GM19395 (cell line): ENCODE results near the gene DPYSL3.

ENCODE experiments used
- ATAC-seq: cut with Tn5 transposase; IDR thresholded peaks from one replicate; pipeline ENCODE4 v1.9.1; 2021; ENCODE audit warnings: mild to moderate bottlenecking, moderate library complexity; ENCODE audit not compliant: unreplicated experiment

The DPYSL3 gene

DNA sequence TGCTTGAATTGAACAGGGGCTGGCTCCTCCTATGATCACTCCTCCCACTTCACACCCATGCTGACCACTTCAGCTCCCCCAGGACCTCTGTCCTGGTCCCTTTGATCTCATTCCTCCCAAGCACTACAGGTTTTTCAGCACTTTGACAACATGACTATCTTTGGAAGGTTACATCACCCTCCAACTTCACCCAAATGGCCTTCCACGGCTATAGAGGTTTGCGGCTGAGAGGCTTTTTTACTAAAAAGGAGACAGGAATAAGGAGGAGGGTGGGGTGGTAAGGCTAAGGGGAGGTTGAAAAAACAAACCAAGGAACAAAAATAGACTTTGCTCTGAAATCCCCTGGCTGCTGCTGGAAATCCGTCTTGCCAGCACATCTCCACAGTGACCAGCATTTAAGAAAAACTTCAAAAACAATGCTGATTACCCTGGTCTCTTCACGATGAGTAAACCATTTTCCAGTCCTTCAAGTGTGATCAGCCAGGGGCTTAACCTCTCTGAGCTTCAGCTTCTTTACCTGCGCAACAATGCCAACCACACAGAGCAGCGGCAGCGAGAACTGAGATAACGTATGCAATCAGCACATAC is 102.7 kb downstream of the DPYSL3 start:
- no peak for ATAC-seq

DNA sequence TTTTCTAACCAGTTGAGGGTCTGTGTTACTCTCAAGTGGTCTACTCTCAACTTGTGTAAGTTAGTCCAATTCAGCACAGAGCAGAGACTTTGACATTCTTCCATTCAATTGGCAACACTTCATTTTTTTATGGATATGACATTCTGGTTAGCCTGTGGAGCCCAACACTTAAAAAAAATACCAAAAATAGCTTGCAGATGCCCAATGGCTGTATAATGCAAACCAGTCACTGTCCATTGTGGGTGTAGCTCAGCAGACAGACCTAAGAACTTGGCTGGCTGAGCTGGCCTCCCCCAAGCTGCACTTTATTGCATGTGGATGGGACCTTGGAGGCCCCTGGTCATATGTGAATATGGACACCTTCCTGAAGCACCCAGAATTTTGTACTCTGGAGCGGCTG is 103.2 kb downstream of the DPYSL3 start:
- no peak for ATAC-seq

DNA sequence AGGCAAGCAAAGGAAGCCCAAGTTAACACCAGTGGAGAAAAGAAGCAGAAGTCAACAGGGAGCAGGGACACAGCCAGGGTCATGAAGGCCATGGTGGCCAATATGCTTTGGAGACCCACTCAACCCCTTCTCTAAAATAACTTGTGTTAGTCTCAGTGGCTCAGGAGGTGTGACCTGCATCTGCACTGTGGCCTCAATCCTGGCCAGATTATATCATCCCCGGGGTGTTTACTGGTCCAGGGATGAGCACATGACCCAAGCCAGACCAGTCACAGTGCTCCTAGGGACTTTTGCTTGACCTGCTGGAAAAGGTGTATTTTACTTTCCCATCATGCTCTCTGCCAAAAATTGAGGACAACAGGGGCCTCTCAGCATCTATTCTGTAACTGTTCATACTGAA is 105.2 kb downstream of the DPYSL3 start:
- peak; percentile 38 for ATAC-seq

DNA sequence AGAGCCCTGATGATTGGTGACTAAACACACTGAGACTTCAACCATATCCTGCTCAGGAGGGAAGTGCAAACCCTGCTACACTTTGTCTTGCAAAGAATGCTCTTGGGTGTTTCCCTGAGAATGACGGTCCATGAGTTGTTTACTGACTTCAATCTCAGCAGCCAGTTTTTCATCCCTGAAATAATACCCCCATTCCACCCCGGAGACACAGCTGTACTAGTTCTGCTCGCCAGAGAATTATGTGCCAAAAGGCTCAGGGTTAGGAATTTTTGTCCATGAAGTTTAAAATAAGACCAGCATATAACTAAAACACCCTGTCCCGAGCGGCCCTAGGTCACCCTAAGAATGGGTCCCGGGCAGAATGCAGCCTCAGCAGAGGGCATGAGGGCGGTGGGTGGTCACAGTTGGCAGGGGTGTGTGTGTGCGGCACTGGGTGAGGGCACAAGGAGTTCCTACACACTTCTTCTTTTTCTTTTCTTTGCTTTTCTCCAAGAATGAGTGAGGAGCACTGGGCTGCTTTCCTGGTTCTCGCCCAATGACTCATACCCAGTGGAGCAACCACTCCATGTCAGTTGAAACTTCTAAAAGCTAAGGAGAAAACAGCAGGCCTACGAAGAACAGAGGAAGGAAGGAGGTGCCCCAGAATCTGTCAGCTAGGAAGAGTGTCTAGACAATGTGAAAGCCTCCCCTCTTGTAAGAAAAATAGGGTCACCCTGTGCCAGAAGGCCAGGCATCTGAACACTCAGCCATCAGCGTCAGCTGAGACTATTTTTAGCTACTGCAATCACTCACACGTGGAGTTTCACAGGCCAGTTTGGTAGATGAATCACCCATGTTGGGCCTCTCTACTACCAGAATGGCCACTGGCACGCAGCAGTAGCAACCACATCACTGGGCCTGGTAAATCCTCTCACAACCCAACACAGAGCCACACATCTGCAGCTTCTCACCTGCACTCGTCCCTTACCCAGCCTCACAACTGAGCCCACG is 105.9 kb downstream of the DPYSL3 start:
- peak; percentile 93 for ATAC-seq

DNA sequence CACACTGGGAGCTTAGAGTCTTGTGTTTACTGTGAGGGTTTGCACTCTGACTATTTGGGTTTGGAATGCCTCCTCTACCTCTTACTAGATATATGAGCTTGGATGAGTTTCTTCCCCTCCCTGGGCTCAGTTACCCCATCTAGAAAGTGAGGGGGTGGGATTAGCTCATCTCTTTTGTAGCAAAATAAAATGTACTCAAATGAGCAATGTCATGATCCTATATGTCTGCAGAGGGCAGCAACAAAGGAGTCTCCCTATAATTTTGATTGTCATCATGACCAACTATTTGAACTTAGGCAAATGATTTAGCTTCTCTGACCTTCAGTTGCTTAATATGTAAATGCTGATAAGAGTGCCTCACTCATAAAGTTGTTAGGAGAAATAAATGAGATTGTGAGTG is 109.0 kb downstream of the DPYSL3 start:
- no peak for ATAC-seq

DNA sequence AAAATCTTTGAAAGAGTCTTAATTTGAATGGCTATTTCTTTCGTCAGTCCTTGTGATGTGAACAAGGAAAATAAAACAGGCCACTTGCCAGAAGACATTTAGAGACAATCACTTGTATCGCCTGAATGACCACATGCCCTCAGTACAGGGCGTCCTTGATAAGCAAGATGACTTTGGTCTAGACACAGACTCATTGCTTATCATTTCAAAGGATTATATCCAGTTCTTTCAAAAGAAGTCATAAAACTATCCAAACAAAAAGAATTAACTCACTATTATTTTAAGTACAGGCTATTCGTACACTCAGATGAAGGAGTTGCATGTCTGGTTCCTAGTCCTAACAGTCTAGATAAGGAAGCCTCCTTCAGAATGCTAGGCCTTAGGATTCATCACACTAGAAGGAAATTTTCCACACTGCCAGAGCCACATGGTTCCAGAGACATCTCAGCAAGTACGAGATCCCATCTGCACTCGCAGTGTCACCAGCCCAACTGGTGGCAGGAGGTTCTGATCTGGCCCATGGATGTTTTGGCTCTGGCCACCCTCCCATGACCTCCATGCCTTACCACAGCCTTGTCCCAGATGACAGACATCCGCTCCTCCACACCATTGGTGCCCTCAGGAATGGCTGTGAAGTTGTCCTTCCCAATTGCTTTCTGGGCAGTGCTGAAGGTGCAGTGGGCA is 109.6 kb downstream of the DPYSL3 start:
- no peak for ATAC-seq

DNA sequence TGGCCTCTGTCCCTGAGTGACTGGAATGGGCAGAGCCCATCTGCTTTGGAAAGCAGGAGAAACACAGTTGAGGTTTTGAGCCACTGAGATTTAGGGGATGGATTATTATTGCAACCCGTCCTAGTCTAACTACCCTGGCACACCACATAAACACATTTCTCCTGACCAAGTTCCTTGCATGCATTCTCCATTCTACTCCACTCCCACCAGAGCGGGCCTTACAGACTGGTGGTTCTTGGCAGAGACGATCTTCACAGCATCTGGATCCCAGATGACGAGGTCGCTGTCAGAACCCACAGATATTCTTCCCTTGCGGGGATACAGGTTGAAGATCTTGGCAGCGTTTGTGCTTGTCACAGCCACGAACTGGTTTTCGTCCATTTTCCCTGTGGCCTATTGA is 111.0 kb downstream of the DPYSL3 start:
- ATAC-seq, result no peak

DNA sequence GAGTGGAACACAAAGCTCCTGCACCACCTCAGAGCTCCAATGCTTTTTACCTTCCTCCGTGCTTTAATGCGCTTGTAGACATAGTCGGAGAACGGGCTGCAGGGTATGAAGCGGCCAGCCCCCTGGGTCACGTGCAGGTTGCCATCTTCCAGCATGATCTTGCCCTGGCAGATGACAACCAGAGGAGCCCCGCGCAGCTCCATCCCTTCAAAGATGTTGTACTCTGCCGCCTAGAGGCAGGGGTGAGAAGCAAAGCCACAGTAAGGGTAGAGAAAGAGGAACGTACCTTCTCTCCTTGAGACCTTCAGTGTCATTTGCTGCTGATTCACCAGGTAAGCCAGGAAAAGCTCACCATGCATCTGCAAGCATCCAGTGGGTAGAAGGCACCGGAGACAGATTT is 112.3 kb downstream of the DPYSL3 start:
- no peak for ATAC-seq

DNA sequence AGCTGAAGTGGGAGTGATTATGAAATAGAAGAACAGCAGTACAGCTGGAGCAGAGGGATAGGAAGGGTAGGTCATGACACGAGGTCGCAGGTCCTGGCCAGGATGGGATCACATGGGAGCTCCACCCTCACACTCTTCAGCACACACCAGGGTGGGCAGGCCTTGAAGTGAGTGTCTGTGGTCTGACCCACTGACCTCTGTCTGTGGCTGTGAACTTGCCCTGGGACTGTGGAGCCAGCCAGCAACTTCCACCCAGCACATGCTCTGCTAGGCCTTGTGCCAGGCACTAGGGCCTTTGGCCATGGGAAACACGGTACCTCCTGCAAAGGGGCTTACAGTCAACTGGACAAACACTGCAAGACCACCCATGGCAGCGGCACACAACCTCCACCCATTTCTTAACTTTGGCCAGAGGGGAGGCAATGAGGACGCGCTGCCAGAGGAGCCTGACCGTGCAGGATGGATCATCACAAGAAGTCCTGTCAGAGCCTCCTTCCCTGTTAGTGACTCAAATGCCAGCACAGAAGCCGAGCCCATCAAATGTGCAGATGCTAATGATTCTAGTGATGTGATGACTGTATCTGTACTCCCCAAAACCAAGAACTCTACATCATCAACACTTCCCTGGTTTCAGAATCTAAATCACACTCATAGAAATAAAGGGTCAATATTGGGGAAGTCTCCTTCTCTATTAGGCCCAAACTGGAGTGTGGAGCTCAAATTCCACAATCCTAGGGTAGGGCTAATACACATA is 113.6 kb downstream of the DPYSL3 start:
- no peak for ATAC-seq

DNA sequence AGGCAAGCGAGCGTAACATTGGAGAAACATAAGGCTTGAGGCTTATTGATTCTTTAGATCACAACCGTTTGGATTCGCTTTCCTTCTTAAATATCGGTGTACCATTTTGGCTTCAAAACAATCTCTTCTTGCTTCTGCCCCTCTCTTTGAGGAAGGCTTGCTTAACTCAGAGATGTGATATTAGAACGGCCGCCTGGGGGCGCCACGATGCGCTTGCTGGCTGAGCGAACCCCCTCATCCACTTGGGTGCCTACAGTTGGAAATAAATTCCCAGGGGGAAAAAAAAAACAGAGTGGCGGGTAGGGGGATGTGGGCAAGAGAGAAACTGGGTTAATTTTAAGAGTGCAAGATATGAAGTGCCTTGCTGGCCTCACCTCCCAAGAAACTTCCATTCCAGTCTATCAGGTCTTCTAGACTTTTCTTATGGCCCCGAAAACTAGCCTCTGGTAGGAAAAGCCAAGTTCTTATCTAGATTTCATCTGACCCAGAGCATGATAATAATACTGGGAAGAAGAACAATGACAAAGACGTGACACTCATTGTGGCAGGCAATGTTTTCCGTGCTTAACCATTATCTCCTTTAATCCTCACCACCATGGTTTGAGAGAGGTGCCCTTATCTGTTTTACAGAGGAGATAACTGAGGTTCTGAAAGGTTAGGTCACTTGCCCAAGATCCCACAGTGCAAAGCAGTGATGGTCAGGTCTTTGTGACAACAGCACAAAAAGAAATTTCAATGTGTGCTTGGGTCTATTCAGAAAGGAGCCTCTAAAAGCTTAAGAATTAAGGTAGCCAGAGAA is 115.8 kb downstream of the DPYSL3 start:
- ATAC-seq, result no peak

DNA sequence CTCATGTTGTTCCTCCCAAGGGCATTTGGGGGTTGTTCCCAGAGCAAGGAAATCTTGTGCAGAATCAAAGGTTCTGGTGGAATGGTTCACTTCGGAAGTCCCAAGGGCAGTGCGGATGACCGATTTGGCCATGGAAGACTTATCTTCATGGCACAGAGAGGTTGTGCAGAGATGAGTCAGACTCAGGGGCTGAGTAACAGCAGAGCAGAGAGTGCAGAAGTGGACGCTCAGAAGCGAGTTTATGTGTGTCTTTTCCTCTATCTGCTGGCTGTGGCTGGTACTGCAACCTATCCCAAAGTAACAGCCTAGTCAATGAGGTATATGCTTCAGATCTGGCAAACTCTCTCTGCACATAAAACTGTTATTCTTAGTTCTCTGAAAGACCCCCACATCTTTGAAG is 118.1 kb downstream of the DPYSL3 start:
- ATAC-seq, result peak; percentile 96

DNA sequence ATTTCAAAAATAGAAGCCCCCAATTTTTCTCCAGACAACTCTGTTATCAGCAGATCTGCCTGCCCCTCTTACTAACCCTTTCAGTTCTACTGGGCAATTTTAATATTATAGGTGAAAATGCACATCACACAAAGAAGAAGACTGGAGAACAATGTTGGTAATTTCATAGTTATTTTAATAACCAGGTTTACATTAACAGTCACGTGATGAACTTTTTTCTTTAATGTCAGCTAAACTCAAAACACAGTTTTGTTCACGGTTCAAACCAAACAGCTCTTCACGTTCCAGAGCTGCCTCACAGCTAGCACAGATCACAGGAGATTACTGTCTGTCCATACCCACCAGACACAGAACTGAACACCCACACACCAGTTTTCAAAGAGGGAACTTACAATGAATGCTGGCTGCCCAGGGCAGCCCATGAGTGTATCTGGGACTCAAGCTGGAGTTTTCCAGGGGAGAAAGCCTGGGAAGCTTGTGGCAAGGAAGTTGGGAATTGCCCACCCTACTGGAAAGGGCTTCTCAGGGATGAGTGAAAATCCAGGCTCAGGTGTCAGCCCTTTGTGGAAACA is 119.1 kb downstream of the DPYSL3 start:
- ATAC-seq, result no peak

DNA sequence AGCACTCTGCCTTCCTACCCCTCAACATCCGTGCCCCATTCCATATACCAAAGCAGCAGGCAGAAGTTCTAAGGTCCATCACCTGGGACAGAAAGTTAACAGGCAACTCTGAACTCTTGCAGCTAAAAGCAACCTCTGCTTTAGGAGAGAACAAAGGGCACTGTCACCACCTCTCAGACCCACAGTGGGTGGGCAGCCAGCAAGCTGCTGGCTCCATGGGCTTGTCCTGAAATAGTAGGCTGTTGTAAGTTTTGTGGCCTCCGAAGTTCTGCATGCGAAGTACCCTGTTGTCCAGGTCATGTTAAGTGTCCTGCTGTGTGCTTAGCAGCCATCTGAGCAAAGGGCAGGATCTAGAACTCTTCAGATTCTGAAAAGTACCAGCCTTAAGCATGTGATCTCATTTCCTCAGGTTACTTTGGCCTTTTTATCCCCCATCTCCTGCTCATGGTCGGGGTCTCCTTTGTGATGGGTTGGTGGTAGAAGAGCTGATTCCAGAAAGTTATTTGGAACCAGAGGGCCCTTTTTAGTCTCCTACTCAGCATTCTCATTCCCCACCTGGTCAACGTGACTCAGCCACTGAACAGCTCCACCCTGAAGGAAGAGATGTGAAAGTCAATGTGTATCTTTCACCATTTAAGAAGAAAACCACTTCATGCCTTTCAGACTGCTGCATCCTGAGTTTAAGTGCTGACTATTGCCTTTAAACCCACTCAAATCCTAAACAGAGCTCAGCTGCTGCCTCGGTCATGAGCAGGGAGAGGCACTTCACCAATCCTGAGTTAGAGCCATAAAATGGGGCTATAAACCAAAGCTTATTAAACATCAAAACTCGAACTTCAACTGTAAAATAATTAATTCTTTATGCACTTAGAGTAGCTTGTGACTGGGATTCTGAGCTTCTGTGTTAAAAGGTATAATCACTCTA is 121.4 kb downstream of the DPYSL3 start:
- ATAC-seq, result no peak

DNA sequence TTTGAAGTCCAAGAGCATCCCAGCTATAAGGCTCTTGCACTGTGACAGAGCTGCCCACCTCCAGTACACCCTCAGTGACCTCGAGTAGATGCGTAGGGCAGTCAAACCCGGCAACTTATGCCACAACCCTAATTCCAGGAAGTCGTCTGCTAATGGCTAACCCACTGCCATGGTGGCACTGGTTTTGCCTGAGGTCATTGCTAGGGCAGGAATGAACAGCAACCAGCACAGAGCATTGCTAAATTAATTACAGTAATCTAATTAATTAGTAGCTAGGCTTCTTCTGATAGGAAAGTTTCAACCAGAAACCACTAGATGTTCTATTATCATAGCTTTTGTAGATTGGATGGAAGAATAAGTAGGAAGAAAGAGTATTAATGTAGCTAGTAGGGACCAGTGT is 122.8 kb downstream of the DPYSL3 start:
- ATAC-seq, result no peak

DNA sequence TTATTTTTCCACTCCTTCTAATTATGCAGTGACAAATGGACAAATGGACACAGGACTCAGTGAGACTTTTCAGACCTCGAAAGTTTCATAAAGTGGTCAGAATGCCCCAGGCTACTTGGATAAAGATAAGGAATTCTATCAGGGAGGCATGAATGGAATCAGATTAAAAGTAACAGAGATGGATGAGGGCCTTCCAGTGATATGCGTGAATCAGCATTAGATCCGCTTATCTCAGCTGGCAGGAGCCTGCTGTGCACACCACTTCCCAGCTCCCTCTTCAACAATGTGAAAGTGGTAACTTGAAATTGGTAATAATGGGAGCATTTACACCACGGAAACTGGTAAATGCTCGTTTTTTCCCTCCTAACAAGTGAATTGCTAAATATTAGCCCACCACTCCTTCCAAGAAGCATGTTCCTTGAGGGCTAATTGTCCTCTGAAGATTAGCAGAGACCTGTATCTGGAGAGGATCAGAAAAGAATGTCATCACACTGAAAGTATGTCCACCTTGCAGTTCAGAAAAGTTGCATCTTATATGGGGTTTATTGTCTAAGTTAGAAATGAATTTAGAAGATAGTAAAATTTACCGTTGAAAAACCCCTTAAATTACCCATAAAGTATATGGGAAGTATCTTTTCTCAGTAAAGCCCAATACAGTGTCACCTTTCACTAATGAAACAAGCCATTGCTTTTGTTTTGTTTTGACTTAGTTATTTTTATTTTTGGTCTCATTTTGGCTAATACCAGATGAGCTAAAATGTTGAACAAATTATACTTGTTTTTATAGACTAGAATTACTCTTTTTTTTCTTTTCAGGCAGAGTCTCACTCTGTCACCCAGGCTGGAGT is 125.3 kb downstream of the DPYSL3 start:
- ATAC-seq, result no peak

DNA sequence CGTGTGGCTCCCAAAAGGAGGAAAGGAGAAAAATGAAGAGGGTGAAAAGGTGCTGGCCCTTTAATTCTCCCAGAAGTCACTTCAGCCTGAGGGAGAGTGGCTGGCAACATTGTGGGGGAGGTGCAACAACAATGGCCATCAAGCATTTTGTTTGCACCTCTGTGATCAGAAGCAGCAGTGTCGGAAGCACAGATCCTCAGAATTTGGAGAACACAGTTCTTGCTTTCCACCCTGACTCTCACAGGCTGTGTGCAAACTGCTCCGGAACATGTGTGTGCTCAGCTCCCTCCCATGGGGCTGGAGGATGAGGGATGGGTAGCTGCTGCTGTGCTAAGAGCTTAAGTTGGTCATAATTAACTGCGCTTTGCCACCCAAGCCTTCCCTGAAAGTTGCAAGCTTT is 127.1 kb downstream of the DPYSL3 start:
- ATAC-seq, result no peak

DNA sequence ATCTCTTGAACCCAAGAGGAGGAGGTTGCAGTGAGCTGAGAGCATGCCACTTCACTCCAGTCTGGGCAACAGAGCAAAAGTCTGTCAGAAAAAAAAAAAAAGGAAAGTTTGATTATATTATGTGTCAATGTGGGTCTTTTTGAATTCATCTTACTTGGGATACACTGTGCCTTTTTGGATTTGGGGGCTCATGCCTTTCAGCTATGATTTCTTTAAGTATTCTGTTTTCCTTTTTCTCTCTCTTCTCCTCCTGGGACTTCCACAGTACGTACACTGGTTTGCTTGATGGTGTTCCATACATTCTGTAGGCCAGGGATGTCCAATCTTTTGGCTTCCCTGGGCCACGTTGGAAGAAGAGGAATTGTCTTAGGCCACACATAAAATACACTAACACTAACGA is 128.3 kb downstream of the DPYSL3 start:
- no peak for ATAC-seq

DNA sequence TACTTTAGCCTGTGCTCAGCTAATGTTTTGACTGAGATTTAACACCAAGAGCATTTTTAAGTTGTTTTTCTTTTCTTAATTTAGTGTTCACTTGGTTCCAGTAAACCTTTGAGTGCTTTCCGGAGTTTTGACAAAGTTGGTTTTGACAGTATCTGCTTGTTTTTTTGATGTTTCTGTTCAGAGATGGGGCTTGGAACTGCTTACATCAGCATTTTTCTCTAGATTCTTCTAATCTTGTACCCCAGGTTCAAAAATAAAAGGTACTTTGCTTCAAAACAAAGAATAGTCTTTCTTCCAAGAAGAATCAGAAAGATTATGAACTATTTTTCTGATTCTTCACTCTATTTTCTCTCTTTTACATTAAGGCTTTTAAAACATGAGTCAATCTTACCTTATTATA is 132.2 kb downstream of the DPYSL3 start:
- ATAC-seq, result no peak
